ENCODE measurements around the gene C1QTNF3. TPM values are rescaled to one million over a fixed set of nuclear protein-coding genes. Genes with fewer than 3 reads are reported as not detected.

C1QTNF3 gene
- total and polyA plus RNA-seq, 2 experiments from 2014 or later, result 1.7 to 2.0 TPM

DNA sequence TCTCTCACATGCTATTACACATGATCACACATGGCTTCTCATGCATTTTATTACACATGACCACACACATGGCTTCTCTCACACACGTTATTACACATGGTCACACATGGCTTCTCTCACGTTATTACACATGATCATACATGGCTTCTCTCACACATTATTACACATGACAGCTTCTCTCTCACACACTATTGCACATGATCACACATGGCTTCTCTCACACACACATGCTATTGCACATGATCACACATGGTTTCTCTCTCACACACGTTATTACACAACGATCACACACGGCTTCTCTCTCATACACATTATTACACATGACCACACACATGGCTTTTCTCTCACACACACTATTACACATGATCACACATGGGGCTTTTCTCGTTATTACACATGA is 57.6 kb downstream of the C1QTNF3 start:
- no peaks in the 10 kb centered on the region for H3K27me3 Mint-ChIP-seq (ENCODE audit: insufficient read depth, low read depth, poor library complexity)
- no peak overlapping the region for H3K27ac Mint-ChIP-seq
- H3K4me2 ChIP-seq, result no peak overlapping the region
- H3K4me1 ChIP-seq (ENCODE audit: insufficient read depth), result peaks cover 9% of the 10 kb centered on the region; the same call in 1 of the 2 replicates
- no peaks in the 10 kb centered on the region; the same call in 1 of the 2 replicates for H3K36me3 ChIP-seq (ENCODE audit: insufficient read depth)
- H4K20me1 ChIP-seq (replicated peaks; ENCODE audit: insufficient read depth), result no peaks in the 10 kb centered on the region
- TF ChIP-seq EZH2phosphoT487 (IDR thresholded peaks at IDR 0.05; ENCODE audit: unreplicated experiment) (no peak), NANOG (IDR thresholded peaks at IDR 0.05; ENCODE audit: borderline replicate concordance) (no peak), JUNB (IDR thresholded peaks at IDR 0.05; ENCODE audit: unreplicated experiment) (no peak), ZNF114 (CRISPR knock-in tag; IDR thresholded peaks at IDR 0.05) (no peak), EZH2 (IDR thresholded peaks at IDR 0.05; ENCODE audit: low read depth, unreplicated experiment) (no peak), CREB1 (CRISPR knock-in tag; IDR thresholded peaks at IDR 0.05; ENCODE audit: low read depth) (no peak), POLR2AphosphoS5 (IDR thresholded peaks at IDR 0.05; ENCODE audit: low read depth) (no peak), STAT1 (IDR thresholded peaks at IDR 0.05; ENCODE audit: unreplicated experiment) (no peak)
- TF ChIP-seq, protein P1, sequence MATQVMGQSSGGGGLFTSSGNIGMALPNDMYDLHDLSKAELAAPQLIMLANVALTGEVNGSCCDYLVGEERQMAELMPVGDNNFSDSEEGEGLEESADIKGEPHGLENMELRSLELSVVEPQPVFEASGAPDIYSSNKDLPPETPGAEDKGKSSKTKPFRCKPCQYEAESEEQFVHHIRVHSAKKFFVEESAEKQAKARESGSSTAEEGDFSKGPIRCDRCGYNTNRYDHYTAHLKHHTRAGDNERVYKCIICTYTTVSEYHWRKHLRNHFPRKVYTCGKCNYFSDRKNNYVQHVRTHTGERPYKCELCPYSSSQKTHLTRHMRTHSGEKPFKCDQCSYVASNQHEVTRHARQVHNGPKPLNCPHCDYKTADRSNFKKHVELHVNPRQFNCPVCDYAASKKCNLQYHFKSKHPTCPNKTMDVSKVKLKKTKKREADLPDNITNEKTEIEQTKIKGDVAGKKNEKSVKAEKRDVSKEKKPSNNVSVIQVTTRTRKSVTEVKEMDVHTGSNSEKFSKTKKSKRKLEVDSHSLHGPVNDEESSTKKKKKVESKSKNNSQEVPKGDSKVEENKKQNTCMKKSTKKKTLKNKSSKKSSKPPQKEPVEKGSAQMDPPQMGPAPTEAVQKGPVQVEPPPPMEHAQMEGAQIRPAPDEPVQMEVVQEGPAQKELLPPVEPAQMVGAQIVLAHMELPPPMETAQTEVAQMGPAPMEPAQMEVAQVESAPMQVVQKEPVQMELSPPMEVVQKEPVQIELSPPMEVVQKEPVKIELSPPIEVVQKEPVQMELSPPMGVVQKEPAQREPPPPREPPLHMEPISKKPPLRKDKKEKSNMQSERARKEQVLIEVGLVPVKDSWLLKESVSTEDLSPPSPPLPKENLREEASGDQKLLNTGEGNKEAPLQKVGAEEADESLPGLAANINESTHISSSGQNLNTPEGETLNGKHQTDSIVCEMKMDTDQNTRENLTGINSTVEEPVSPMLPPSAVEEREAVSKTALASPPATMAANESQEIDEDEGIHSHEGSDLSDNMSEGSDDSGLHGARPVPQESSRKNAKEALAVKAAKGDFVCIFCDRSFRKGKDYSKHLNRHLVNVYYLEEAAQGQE (IDR thresholded peaks at IDR 0.05; ENCODE audit: unreplicated experiment), result no peak
- TF ChIP-seq, protein P2, sequence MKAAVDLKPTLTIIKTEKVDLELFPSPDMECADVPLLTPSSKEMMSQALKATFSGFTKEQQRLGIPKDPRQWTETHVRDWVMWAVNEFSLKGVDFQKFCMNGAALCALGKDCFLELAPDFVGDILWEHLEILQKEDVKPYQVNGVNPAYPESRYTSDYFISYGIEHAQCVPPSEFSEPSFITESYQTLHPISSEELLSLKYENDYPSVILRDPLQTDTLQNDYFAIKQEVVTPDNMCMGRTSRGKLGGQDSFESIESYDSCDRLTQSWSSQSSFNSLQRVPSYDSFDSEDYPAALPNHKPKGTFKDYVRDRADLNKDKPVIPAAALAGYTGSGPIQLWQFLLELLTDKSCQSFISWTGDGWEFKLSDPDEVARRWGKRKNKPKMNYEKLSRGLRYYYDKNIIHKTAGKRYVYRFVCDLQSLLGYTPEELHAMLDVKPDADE (IDR thresholded peaks at IDR 0.05), result no peak
- H3K4me3 ChIP-seq, result no peak overlapping the region
- no peaks in the 10 kb centered on the region for H3K79me2 ChIP-seq (replicated peaks; ENCODE audit: insufficient read depth)
- no peaks in the 10 kb centered on the region; the same call in 2 of the 3 replicates for H3K9me3 Mint-ChIP-seq
- peaks cover 17% of the 10 kb centered on the region for H3K9me2 ChIP-seq (ENCODE audit: insufficient read depth)
- ATAC-seq (no peak), DNase-seq (ENCODE audit: low spot score) (no peak)
- no peak overlapping the region for H2AFZ ChIP-seq
- H3K4me1 Mint-ChIP-seq, result no peaks in the 10 kb centered on the region; the same call in 2 of the 3 replicates
- H3K4me3 Mint-ChIP-seq, result no peak overlapping the region
- peaks cover 24% of the 10 kb centered on the region for H3K36me3 Mint-ChIP-seq (ENCODE audit: low read depth)
- H3K27ac ChIP-seq (ENCODE audit: low read depth), result no peak overlapping the region
- H3K27me3 ChIP-seq (ENCODE audit: insufficient read depth), result no peaks in the 10 kb centered on the region
- H3F3A ChIP-seq (replicated peaks; ENCODE audit: low read depth), result peaks cover 12% of the 10 kb centered on the region

DNA sequence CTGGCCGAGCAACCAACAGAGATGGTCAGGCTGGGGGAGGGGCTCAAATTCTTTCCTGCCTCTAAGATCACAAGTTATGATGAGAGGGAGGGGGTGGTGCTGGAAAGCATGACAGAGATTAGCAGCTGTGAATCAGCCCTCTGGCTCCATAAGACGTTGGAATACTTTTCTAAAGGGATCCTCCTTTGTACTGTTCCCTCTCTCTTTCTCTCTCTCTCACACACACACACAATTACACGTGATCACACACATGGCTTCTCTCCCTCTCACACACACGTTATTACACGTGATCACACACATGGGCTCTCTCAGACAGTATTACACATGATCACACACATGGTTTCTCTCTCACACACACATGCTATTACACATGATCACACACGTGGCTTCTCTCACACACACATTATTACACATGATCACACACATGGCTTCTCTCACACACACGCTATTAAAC is 58.3 kb downstream of the C1QTNF3 start, which contains the start of gene SLC45A2:
SLC45A2 (minus strand) TSS at position 23 of the 454 bp plus-strand sequence. CDS start 110 bp downstream, outside the sequence.
- ATAC-seq, result no peak
- Histone ChIP-seq H3K79me2 (replicated peaks; ENCODE audit: insufficient read depth) (no peaks in the 10 kb centered on the region), H3K27me3 (ENCODE audit: insufficient read depth) (no peaks in the 10 kb centered on the region), H2AFZ (no peak within 1 kb of the TSS), H3K9me2 (ENCODE audit: insufficient read depth) (peaks cover 18% of the 10 kb centered on the region), H3K36me3 (ENCODE audit: insufficient read depth) (no peaks in the 10 kb centered on the region; the same call in 1 of the 2 replicates), H3F3A (replicated peaks; ENCODE audit: low read depth) (peaks cover 12% of the 10 kb centered on the region), H4K20me1 (replicated peaks; ENCODE audit: insufficient read depth) (no peaks in the 10 kb centered on the region), H3K4me3 (no peak within 1 kb of the TSS), H3K27ac (ENCODE audit: low read depth) (0 out of 2 replicates have a peak within 1 kb of the TSS, but pooled peaks have one; percentile 39), H3K4me1 (ENCODE audit: insufficient read depth) (peaks cover 13% of the 10 kb centered on the region), H3K4me2 (no peak within 1 kb of the TSS)
- no peak for DNase-seq (ENCODE audit: low spot score)
- Mint-ChIP-seq H3K27ac (no peak within 1 kb of the TSS), H3K4me3 (no peak within 1 kb of the TSS), H3K9me3 (no peaks in the 10 kb centered on the region; the same call in 2 of the 3 replicates), H3K27me3 (ENCODE audit: insufficient read depth, low read depth, poor library complexity) (no peaks in the 10 kb centered on the region), H3K4me1 (no peaks in the 10 kb centered on the region; the same call in 2 of the 3 replicates), H3K36me3 (ENCODE audit: low read depth) (peaks cover 24% of the 10 kb centered on the region)
- TF ChIP-seq EZH2 (IDR thresholded peaks at IDR 0.05; ENCODE audit: low read depth, unreplicated experiment), result no peak
- TF ChIP-seq NANOG (IDR thresholded peaks at IDR 0.05; ENCODE audit: borderline replicate concordance), result no peak
- TF ChIP-seq ZNF114 (CRISPR knock-in tag; IDR thresholded peaks at IDR 0.05), result no peak
- TF ChIP-seq EZH2phosphoT487 (IDR thresholded peaks at IDR 0.05; ENCODE audit: unreplicated experiment), result no peak
- no peak for TF ChIP-seq ZNF331 (CRISPR knock-in tag; IDR thresholded peaks at IDR 0.05; ENCODE audit: low read depth)
- no peak for TF ChIP-seq JUNB (IDR thresholded peaks at IDR 0.05; ENCODE audit: unreplicated experiment)

Data from GM23338 (cell line).